Activated CD8-positive, alpha-beta memory T cell treated with anti-CD3 and anti-CD28 coated beads, Interleukin-2, amount 50 U/mL, for 48 hours (primary cell): ENCODE data around the gene PROM1.

ENCODE experiments used
- DNase-seq: peaks from one replicate; pipeline ENCODE4 v3.0.0-alpha.2; 2020

Gene PROM1

DNA sequence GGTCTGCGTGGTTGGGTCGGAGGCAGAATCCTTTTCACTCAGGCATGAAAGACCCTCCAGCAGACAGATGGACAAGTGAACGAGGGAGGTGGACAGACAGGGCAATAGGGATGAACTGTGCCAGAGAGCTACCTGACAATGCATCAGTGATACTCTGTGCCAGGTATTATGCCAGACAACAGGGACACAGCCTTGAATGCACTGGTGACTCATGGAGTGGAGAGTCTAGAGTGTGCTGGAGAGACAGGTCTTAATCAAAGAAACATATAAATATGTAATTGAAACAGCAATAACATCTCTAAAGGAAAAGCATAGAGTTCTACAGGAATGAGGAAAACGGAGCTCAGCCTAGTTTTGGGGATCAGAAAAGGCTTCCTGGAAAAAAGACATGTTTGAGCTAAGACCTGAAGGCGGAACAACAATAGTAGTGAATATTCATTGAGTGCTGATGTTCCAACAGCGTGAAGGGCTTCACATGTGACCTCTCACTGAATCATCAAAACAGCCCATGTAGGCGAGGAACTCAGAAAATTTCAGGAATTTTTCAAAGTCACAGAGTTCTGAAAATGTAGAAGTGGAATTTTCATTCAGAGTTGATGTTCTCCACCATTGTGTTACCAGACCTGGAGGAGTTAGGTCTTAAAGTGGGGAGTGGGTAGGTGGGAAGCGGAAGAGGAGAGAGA is 100.8 kb downstream of the PROM1 start:
- DNase-seq, result no peak

DNA sequence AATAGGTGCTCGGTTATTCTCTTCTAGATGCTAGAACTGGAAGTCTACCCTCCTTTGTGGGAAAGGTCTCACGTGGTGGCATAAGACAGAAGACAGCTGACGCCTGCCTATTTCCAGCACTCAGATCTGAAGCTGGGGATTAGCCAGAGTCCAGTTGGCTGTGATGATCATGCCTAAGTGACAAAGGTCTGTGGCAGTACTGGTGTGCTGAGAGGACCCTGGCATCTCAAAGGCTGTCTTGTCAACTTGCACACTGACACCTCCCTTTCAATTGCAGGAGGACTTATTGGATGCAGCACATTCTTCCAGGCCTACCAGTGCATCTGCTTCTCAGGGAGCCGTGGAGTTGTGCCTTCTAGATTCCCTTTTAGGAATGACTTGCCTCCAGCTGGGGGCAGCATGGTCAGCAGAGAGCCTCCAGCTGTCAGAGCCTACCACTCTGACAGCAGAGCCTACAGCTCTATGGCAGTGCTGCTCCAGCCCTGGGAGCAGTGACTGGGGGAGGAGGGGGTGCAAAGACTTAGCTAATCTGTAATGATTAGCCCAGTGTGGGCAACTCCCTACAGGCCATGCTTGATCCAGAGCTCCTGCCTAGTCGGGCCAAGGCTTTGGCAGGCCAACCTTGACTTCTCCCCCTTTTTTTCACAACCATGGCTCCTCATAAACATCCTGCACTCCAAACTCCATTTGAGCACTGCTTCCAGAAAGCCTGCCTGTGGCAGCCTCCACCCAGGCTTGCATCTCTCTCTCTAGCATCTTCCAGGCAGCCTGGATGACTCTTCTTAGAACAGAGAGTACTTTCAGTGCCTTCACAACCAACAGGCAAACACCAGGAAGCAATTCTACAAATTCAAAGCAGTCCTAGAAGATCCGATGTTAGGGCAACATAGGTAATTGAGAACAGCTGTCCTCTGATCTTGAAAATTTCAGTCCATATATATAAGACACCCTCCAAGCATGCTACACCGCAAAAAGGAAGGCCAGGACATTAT is 107.1 kb downstream of the PROM1 start:
- DNase-seq, result no peak

DNA sequence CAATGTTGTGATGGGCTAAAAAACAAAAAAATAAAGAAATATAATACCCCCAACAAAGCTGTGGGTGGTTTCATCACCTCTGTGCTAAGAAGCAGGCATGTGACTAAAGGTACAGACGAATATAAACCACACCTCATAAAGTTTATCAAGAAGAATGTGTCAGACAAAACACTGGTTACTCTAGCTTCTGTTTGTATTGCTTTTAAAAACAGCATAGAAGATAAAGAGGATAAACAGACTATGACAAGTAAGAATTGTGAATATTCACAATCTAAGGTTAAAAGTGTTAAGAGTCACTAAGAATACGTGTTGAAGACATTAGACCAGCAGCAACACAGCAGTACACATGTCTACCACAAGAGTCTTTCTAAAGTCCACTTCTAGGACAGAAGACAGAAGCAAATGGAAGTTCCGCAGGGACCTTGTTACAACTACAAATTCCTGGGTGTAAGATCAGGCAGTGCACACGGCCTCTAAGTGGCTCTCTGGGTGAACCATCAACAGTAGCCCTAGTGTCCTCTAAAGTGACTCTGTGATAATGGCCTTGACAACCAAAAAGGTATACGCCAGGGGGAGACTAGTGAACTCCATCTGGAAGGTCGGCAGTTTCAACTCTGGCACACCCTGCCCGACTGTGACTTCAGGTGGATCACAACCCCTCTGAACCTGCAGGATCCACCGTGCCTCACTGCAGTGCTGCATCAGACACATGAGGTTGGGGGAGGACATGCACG is 112.6 kb downstream of the PROM1 start:
- DNase-seq, result no peak

DNA sequence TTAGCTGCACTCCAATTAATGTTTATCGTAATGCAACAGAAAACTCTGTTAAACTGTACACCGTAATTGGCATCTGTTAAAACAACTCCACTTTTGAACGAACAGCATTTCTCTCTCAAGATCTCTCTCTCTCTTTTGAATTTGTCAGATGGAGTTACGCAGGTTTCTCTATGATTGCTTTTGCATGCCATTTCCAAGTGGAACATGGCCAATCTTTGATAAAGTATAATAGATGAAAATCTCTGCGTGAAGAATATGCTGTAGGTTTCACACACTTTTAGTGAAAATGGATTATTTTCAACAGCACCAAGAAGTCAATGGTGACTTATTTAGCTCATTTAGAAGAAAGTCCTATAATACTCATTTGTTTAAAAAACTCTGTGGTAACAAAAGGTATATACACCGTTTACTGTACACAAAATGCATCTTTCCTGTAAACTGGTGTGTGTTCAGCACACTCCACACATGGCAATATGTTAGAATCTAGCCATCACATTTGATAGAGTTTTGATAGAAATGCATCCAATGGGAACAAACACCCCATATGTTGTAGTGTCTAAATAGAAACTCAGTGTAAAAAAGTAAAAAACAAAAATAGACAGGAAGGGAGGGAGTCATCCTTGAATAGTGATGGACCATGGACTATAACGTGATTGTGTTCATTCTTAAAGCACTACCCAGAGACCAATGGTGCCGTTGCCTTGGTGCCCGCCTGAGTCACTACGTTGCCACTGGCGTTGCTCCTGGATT is 115.1 kb downstream of the PROM1 start:
- no peak for DNase-seq

DNA sequence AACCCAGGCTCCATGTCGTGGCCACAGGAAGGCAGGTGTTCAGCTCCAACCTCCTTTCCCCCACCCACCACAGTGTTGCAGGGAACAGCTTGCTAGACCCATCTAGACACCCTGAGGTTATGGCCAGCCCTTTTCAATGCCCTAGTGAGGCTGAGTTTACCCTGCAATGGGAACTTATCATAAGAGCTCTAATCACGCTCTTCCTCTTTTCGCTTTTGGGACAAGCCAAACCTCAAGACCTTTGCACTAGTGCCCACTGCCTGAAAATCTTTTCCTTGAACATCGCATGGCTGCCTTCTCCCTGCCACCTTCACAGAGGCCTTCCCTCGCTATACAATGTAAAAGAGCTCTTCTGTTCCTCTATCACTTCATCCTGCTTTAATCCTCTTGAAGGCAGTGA is 118.5 kb downstream of the PROM1 start:
- DNase-seq, result no peak

DNA sequence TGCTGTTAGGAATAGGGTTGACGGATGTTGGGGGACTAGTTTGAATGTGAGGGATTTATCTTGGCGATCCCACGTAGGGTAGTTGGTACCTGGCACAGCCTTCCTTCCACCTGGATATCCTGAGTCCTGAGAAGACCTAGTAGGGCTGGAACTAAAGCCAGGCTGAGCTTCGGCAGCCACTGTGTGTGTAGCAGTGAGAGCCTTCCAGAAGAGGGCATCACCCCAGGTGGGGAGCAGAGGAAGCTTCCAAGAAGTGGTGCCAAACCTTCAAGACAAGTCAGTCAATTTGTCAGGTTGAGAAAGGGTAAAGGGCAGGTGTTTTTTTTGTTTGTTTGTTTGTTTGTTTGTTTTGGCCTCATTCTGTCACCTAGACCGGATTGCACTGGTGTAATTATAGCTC is 119.7 kb downstream of the PROM1 start:
- no peak for DNase-seq

DNA sequence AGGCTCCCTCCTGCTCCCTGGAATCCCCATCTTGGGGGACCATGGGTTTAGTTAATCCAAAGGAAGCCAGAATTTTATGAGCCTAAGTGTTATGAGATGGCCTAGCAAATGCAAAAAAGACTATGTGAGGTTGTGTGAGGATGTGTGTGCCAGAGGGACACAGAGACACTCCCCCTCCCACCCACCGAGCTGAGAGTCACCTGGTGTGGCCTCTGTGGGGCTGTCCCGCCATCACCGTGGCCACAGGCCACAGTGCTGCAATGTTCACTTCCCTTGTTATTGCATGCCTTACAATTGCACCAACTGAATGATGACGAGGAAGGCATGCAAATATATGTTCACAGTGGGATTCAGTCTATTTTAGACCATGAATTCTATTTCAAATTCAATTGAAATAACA is 120.2 kb downstream of the PROM1 start:
- peak; percentile 76 for DNase-seq

DNA sequence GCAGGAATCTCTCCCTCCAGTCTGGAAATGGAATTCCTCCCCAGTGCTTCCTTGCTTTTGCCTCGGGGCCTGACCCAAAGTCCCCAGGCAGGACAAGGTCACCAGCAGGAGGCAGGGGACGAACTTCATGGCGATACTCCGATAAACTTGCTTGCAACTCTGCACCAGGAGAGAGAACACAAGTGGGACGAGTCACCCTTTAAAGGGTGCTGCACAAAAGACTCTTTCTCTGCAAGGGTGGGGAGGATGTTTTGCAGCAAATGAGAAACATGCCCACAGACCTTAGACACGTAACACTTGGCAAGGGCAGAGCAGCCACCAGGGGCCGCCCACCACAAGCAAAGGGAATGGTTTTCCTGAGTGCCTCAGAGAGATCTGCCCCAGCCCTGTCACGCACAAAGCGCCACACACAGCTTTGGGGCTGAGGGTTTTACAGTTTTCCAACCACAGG is 120.8 kb downstream of the PROM1 start, which contains the start of gene FGFBP2:
Gene FGFBP2 (minus strand): TSS at position 175 of the 451 bp plus-strand sequence. CDS start 46 bp downstream, at position 129.
- DNase-seq, result peak; percentile 82

DNA sequence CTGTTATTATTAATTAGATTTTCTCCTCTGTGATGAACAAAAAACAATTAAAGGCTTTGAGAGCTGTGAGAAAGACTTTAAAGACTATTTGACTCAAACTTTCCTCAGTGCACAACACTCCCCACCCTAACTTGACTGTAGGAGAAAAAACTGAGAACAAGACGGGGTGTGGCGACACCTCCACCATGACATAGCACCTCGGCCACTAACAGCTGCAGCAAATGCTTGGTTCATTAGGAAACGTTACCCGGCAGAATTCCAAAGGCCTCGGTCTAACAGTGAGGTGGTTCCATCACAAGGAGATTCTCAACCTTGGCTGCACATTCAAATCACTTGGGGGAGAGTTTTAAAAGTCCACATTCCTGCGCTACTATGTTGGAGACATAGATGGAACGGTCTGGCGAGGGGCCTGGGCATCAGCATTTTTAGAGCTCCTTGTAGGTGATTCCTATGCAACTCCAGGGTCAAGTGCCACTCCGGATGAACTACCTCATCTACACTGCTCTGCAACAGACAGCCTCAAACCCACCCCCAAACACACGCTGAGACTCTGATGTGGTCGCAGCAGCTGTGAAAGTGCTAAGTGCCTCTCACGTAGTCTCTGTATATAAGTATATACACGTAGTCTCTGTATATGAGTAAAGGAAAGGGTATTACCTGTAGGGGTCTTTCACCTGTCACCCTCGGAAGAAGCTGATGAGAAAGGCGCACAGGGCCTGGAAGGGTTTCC is 121.9 kb downstream of the PROM1 start:
- no peak for DNase-seq

DNA sequence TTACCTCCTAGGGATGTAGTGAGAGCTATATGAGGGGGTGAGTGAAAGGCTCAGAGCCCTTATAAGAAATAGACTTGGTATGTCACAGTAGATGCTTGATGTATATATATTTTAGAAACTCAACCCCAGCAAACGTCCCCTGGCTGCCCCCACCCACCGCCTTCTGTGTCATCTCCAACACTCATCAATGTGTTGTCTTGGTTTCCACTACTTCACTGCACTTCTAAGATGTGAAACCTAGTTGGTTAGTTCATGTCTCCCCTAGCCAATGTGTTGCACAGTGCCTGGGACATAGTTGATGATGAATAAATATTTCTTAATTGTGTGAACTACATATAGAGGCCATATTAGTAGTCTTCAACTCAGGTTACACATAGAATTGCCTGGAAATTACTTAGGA is 125.3 kb downstream of the PROM1 start:
- no peak for DNase-seq

DNA sequence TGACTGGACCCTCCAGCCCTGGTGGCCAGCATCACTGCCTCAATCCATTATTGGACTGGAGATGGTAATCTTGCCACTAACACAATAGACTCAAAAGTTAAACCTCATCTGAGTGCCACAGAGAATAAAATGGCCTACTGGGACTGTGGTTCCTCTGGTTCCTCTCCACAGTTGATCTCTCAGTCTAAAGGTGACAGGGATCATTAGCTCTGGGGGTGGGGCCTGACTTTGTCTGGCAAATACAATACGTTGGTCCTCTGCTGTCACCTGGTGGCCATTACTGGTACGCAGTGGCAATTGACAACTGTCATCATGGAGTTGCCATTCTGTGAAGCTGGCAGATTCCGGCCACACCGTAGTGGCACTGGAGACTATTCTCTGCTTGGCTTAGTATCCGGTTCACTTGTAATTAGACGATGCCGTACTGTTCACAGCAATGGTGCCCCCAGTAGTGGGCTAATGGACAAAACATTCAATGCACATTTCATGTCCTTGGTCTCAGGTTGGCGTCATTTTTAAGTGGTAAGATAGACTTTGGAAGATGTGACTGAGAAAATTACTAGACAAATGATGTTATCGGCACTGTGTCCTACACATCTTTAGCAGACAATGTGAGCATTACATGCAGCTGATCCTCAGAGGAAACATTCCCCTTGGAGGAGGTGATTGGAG is 127.5 kb downstream of the PROM1 start:
- DNase-seq, result peak; percentile 88

DNA sequence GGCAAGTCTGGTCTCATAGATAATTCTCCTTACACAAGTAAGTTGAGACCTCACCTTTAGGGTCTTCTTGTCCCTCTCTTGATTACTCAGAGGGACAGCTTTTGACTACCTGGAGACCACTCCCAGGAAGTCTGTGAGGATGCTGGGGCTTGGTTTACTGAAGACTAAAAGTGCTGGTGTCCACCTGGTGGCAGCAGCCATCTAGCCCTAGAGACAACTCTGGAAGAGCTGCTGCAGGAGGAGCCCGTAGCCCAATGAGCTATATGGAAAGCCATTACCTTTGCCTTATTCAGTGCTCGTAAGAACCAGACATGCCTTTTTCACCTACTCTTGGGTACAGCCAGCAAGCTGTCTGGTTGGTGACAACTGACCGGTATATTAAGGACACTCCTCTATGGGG is 128.2 kb downstream of the PROM1 start:
- DNase-seq, result no peak

DNA sequence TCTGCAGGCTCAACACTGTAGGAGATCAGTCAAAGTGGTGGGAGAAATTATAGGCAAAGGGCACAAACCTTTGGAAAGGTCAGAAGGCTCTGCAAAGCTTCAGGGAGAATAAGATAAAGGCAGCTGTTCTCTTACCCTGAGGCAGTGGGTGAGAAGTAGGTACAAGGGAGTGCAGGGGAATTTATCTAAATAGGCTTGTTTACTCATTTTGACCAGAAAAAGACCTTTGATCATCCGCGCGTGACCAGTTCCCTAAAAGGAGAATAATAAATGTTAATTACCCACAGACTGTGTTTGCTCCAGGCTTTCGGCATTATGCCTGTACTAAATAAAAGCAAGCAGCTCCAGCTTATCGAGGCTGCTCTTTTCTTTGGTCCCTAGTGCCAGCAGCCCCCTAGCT is 130.2 kb downstream of the PROM1 start:
- DNase-seq, result no peak

DNA sequence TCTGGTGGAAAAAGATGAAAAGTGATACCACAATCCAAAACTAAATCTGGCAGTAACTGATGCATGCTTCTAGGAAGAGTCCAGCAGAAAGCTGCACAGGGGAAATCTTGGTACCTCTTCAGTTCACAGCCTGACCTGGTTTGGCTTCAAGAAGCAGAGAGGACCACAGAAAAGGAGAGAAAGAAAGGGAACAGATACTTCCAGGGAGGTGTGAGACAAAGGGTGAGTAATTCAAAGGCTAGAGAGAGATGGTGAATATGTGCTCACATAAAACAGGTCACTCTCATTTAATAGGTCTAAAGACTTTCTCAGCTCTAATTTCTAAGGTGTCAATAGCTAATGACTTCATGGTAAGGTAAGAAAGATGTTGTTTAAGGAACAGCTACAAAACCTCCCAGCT is 132.0 kb downstream of the PROM1 start:
- no peak for DNase-seq

DNA sequence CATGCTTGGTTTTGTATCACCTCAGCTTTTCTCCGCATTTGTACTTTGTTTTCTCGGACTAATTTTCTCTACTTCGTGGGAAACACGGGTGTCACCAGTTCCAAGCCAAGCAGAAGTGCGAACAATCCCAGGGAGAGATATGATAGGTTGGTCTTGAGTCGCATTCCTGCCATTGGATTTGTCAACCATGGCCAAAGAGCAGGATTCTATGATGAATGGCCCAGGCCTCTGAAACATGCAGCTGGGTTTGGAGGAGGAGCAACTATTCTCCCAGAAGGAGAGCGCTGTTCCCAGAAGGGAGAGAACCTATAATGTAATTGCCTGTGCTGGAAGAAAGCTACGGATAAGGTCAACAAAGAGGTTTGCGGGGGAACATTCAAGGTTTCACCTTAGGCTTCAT is 135.0 kb downstream of the PROM1 start:
- DNase-seq, result no peak

DNA sequence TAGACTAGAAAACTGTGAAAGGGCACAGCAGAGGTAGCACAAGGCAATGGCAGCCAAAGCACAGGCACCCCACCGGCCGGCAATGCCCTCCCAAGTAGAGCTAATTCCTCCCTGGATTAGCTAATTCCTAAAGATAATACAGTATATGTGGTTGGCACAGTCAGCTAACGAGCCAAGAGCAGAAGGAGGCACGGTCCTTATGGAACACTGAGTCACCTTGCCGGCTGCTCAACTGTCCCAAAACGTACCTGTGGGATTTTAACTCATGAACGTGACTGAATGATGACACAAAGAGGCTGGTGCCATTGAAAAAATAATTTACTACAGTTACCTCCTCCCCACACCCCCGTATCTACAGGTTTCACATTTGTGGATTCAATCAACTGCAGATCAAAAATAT is 136.1 kb downstream of the PROM1 start:
- no peak for DNase-seq

DNA sequence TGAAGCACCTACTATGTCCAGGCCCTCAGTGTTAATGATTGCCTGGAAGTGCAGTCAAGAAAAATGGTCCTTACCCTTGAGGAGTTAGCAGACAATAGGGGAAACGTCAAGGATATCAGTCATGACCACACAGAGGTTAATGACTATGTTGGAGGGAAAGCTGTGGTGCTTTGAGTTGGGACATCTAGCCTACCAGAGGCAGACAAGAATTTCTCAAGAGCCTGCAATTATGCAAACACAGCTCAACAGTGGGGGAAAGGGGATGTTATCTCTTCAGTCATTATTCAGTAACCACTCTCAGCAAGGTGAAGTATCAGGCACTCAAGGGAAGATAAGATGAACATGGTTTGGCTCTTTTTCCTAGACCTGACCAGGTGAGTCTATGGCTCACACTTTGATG is 138.3 kb downstream of the PROM1 start:
- no peak for DNase-seq

DNA sequence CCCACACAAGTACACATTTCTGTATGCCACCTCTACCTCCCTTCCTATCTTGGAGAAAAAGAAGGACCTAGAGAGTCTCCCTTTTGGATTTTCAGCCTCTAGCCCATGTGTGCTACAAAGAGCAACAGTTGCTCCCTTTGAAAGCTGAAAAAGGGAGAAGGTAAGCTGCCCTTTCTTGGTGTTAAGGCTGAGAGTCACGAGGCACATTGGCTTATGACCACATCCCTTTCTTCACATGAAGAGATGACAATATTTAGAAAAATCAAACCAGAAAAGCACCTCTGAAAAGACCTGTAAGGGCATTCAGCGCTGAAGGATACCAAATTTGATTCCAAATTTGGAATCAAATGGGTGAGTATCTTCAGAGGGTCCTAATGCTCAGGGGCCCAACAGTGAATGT is 138.9 kb downstream of the PROM1 start:
- no peak for DNase-seq

DNA sequence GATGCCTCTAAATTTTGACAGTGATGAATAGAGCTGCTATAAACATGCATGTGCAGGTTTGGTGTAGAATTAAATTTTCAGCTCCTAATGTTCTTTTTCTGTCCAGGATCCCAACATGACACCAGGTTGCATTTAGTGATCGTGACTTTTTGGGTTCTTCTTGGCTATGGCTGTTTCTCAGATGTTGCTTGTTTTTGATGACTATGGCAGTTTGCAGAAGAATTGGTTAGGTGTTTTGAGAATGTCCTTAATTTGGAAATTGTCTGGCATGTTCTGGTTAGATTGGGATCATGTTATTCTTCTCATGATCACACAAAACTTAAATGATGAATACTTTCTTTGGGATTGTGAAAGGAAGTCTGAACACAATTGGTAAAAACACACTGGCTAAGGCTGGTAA is 141.5 kb downstream of the PROM1 start:
- no peak for DNase-seq

DNA sequence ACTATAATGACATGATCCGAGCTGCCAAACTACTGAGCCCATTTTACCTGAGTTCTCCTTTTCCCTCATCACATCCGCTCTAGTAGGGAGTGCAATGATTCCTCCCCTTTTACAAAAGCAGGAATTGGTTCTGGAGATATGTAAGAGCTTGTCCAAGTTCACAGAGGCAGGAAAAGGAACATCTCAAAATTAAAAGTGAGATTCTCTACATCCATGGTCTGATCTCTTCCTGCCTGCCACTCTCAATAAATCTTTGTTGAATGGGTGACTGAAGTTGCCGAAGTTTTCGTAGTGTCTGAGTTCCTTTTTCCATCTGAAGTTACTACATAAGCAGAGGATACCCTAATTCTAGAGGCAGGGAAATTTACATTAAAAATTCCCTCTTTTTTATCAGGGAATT is 145.2 kb downstream of the PROM1 start, which contains the start of gene FGFBP1:
Gene FGFBP1 (minus strand): TSS at position 101 of the 400 bp plus-strand sequence. CDS start 2,108 bp downstream, outside the sequence.
- DNase-seq, result no peak

DNA sequence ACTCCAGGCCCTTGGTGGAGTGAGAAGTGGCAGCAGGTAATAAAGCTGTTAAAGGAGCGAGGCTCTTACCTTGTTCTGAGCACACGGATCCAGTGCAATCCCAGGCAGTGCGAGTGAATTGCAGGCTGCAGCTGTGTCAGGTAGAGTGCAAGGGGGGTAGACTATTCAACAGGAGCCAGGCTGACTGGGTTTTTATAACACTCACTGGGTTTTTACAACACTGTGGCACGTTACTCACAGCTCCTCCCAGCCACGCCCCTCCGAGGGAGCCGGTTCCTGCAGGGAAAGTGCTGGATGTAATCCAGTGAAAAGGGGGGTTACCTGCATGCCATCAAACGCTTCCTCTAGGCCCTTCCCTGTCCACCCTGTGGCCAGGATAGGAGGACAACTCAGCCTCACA is 145.6 kb downstream of the PROM1 start:
- no peak for DNase-seq
